Measurements from ENCODE around the gene PRKCB.

PRKCB gene

DNA sequence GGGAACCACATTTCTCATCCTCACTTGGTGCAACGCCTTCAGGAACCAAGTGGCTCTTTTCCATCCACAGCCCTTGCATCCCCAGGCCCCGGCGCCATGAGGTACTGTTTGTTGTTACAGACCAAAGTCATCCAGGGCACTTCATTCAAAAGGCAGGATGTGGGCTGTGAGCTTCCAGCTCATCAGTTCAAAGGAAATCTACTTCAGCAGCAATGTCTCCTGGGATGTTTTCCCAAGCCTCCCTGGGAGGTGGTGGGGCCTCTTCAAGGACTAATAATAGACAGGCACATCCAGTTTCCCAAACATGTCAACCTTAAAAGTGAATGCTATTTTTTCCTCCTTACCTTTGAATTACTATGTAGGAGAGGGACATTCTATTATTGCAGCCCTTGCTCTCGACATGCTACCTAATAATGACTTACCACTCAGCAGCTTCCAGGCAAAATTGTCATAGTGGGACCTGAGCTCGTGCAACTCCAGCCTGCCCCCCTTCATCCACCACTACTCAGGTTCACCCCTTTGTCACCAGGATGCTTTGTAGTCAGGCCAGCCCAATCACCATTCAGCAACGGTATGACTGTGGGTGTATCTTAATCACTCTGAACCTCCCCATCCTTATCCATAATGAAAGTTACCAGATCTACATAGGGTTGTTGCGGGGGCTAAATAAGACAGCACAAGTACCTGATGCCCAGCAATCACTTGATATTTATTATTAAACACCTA, 1.7 kb upstream of the PRKCB start:
- H3K27ac ChIP-seq, result no peak overlapping the region
- H3K79me2 ChIP-seq, result no peaks in the 10 kb centered on the region
- no peak overlapping the region for H3K9ac ChIP-seq
- H3K9me3 ChIP-seq (ENCODE audit: control insufficient read depth, low read length), result no peaks in the 10 kb centered on the region
- H3K4me3 ChIP-seq (ENCODE audit: low read depth, low read length), result no peak overlapping the region
- H2AFZ ChIP-seq, result no peak overlapping the region
- no peaks in the 10 kb centered on the region for H3K27me3 ChIP-seq (ENCODE audit: control insufficient read depth, insufficient read depth, low read length)
- TF ChIP-seq, protein P1, sequence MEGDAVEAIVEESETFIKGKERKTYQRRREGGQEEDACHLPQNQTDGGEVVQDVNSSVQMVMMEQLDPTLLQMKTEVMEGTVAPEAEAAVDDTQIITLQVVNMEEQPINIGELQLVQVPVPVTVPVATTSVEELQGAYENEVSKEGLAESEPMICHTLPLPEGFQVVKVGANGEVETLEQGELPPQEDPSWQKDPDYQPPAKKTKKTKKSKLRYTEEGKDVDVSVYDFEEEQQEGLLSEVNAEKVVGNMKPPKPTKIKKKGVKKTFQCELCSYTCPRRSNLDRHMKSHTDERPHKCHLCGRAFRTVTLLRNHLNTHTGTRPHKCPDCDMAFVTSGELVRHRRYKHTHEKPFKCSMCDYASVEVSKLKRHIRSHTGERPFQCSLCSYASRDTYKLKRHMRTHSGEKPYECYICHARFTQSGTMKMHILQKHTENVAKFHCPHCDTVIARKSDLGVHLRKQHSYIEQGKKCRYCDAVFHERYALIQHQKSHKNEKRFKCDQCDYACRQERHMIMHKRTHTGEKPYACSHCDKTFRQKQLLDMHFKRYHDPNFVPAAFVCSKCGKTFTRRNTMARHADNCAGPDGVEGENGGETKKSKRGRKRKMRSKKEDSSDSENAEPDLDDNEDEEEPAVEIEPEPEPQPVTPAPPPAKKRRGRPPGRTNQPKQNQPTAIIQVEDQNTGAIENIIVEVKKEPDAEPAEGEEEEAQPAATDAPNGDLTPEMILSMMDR (IDR thresholded peaks at IDR 0.05), result no peak
- no peaks in the 10 kb centered on the region for H3K36me3 ChIP-seq (ENCODE audit: control insufficient read depth, insufficient read depth, low read length)
- H3K4me2 ChIP-seq (ENCODE audit: low read length), result no peak overlapping the region
- no peaks in the 10 kb centered on the region for H3K4me1 ChIP-seq

DNA sequence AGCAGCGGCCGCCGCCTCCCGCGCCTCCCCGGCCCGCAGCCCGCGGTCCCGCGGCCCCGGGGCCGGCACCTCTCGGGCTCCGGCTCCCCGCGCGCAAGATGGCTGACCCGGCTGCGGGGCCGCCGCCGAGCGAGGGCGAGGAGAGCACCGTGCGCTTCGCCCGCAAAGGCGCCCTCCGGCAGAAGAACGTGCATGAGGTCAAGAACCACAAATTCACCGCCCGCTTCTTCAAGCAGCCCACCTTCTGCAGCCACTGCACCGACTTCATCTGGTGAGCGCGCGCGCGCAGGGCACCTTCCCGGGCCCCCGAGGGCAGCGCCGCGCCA, 258 bp downstream of the PRKCB start:
- H3K4me1 ChIP-seq, result no peaks in the 10 kb centered on the region
- H3K9ac ChIP-seq, result no peak overlapping the region
- H3K9me3 ChIP-seq (ENCODE audit: control insufficient read depth, low read length), result no peaks in the 10 kb centered on the region
- H3K36me3 ChIP-seq (ENCODE audit: control insufficient read depth, insufficient read depth, low read length), result no peaks in the 10 kb centered on the region
- H3K79me2 ChIP-seq, result no peaks in the 10 kb centered on the region
- no peak overlapping the region for H3K4me2 ChIP-seq (ENCODE audit: low read length)
- H3K27ac ChIP-seq, result no peak overlapping the region
- TF ChIP-seq, protein P1 (IDR thresholded peaks at IDR 0.05), result no peak
- no peak overlapping the region for H2AFZ ChIP-seq
- no peaks in the 10 kb centered on the region for H3K27me3 ChIP-seq (ENCODE audit: control insufficient read depth, insufficient read depth, low read length)
- no peak overlapping the region for H3K4me3 ChIP-seq (ENCODE audit: low read depth, low read length)

DNA sequence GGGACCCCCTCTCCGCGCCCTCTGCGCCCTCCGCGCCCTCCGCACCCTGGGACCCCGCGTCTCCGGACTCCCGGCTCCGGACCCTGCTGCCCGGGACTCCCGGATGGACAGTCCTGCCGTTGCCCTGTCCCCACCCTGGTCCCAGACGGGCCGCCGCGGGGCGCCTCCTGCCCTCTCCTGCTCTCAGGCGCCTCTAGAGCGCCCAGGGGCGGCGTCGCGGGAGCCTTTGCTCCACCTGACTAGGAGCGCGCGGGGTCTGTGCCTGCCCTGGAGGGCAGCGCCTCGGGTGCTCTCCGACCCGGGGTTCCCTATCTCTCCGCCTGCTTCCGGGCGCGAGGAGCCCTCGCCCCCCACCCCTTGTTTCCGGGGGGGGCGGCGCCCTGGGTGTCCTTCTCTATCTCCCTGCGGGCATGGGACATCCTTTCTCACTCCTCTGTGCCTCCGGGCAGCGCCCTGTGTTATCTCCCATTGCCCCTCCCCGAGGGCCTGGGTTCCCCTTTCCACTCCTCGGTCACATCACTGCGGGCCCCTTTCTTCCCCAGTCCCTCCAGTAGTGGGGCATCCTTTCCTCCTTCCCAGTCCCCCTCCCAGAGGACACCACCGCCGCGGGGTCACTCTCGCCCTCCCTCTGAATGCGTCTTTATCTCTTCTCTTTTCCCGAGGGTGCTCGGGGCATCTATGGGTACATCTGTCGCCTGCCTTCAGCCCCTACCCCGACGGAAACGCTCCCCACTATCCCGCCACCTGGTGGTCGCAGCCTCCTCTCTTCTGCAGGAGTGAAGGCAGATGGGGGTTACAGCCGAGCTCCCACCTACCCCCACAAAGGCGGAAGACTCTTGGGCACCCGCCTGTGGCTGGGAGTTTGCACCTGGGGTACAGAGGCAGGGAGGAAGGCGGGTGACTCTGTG, 875 bp downstream of the PRKCB start:
- H3K4me3 ChIP-seq (ENCODE audit: low read depth, low read length), result no peak overlapping the region
- TF ChIP-seq, protein P1 (IDR thresholded peaks at IDR 0.05), result no peak
- no peak overlapping the region for H3K9ac ChIP-seq
- H3K27me3 ChIP-seq (ENCODE audit: control insufficient read depth, insufficient read depth, low read length), result no peaks in the 10 kb centered on the region
- H3K4me2 ChIP-seq (ENCODE audit: low read length), result no peak overlapping the region
- no peak overlapping the region for H3K27ac ChIP-seq
- no peaks in the 10 kb centered on the region for H3K4me1 ChIP-seq
- no peaks in the 10 kb centered on the region for H3K9me3 ChIP-seq (ENCODE audit: control insufficient read depth, low read length)
- H2AFZ ChIP-seq, result no peak overlapping the region
- no peaks in the 10 kb centered on the region for H3K79me2 ChIP-seq
- no peaks in the 10 kb centered on the region for H3K36me3 ChIP-seq (ENCODE audit: control insufficient read depth, insufficient read depth, low read length)

DNA sequence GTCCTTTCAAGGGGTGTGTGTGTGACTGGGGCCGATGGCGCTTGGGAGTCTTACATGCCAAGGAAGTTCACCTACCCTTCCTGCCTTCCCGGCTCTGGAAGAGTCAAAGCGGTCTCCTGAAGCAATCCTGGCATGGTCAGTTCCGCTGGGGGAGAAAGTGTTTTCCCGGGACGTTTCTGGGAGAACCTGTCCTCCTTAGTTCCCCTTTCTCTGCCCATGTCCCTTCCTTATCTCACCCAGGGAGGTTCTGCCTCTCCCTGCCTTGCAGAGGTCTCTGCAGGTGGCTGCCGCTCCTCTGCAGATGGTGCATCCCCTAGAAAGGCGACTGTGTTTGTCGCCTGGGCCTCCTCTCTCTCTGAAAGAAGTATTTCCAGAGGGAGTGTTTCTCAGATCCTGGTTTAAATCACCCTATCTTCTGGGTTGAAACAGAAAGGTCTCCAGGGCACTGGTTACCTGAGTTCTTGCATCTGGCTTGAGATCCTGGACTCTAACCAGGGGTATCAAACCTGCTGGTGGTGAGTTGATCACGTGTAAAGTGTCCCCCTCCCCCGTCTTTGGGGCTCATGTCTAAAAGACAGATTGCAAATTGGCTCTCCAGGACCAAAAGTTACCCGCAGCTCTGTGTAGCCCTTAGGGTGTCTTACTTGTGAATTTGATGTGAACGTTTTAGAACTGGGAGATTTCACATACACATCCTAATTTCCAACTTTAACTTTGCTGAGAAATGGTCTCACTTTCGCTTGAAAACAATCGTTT, 1.9 kb downstream of the PRKCB start:
- Histone ChIP-seq H3K79me2 (no peaks in the 10 kb centered on the region), H3K4me3 (ENCODE audit: low read depth, low read length) (no peak overlapping the region), H3K4me1 (no peaks in the 10 kb centered on the region), H2AFZ (no peak overlapping the region), H3K9ac (no peak overlapping the region), H3K27me3 (ENCODE audit: control insufficient read depth, insufficient read depth, low read length) (no peaks in the 10 kb centered on the region), H3K4me2 (ENCODE audit: low read length) (no peak overlapping the region), H3K27ac (no peak overlapping the region), H3K9me3 (ENCODE audit: control insufficient read depth, low read length) (no peaks in the 10 kb centered on the region), H3K36me3 (ENCODE audit: control insufficient read depth, insufficient read depth, low read length) (no peaks in the 10 kb centered on the region)
- TF ChIP-seq, protein P1 (IDR thresholded peaks at IDR 0.05), result no peak

Measured in parathyroid adenoma (tissue), 2 donors.